K562 (cell line): ENCODE data around the gene RPS27. TPM values are rescaled to one million over a fixed set of nuclear protein-coding genes. Genes with fewer than 3 reads are reported as not detected.
A peak's percentile ranks its signal among the peaks of the same experiment; 100 is the strongest.

Source experiments
- ATAC-seq: fragments of 200-7000 bp; cut with Tn5 transposase; 3 replicates; pipeline ENCODE4 v1.9.1; 2020; ENCODE audit warnings: moderate library complexity
- BruUV-seq: library from RNA; stranded (reverse); fragments of 400-500 nt; replicated peaks from 2 replicates; lab custom pipeline; 2021; lab: Mats Ljungman, UMichigan
- CTCF ChIA-PET: fragments of 300-600 bp; formaldehyde crosslinking; extraction: SDS; loops from one replicate; lab custom pipeline; 2021; ENCODE audit warnings: low intra/inter-chr PET ratio; lab: Yijun Ruan, JAX
- POLR2A ChIA-PET: fragments of 300-600, 350-650 bp; sonication (Branson Sonifier 250); formaldehyde crosslinking; extraction: SDS; loops from one replicate; lab custom pipeline; 2021; ENCODE audit warnings: antibody characterized with exemption, inconsistent platforms; lab: Yijun Ruan, JAX
- DNase-seq, 4 experiments: peaks; one replicate each; pipeline versions ENCODE4 v3.0.0 to v3.0.0-alpha.2; 2011 to 2018; ENCODE audit warnings: low spot score in 3 of 4, mixed read lengths in 3 of 4; ENCODE audit errors: extremely low read depth in 1 of 4
- FAIRE-seq: peaks from 2 replicates; lab custom pipeline; 2011; peaks lifted over from hg19 to GRCh38; lab: Jason Lieb, UNC
- H2AFZ ChIP-seq: 2 replicates; pipeline ENCODE4 v1.6.0; 2011; ENCODE audit warnings: low read depth, low read length, control low read depth, inconsistent platforms
- H3K27ac ChIP-seq: fragments of 200-600 bp; 3 replicates; pipeline ENCODE4 v1.8.0; 2011; ENCODE audit warnings: low read depth, mild to moderate bottlenecking, control low read depth, inconsistent platforms, low read length, moderate library complexity, mixed read lengths; ENCODE audit errors: extremely low read depth
- H3K27me3 ChIP-seq, 2 experiments: fragments of 300-600 bp in 1 of 2; 2 replicates in 1 of 2; 3 replicates in 1 of 2; pipeline versions ENCODE4 v1.6.0 to v1.8.0; 2011; ENCODE audit warnings: inconsistent platforms in 2 of 2, low read length in 2 of 2, mild to moderate bottlenecking in 1 of 2, mixed read lengths in 1 of 2, moderate library complexity in 1 of 2; ENCODE audit not compliant: control insufficient read depth in 2 of 2, insufficient read depth in 2 of 2
- H3K36me3 ChIP-seq: fragments of 300-600 bp; 3 replicates; pipeline ENCODE4 v1.8.0; 2011; ENCODE audit warnings: mild to moderate bottlenecking, low read length, inconsistent platforms; ENCODE audit not compliant: control insufficient read depth, insufficient read depth
- H3K4me1 ChIP-seq, 2 experiments: fragments of 200-600 bp in 1 of 2; replicated peaks in 1 of 2; 2 replicates in 1 of 2; 3 replicates in 1 of 2; pipeline versions ENCODE4 v1.5.1 to v1.8.0; 2011; ENCODE audit warnings: inconsistent platforms in 2 of 2, low read length in 2 of 2, mild to moderate bottlenecking in 1 of 2, mixed read lengths in 1 of 2, moderate library complexity in 1 of 2; ENCODE audit not compliant: control insufficient read depth in 2 of 2, insufficient read depth in 2 of 2
- H3K4me2 ChIP-seq: 2 replicates; pipeline ENCODE4 v1.6.1; 2011; ENCODE audit warnings: low read length, control low read depth, inconsistent platforms, mixed read lengths; ENCODE audit not compliant: insufficient read depth
- H3K4me3 ChIP-seq: fragments of 200-600 bp; sonication (generic), shearing (Covaris generic); 2 replicates; pipeline ENCODE4 v1.5.1; 2016; ENCODE audit warnings: control low read depth, inconsistent platforms
- H3K79me2 ChIP-seq: fragments of 200-600 bp; 3 replicates; pipeline ENCODE4 v1.8.0; 2011; ENCODE audit warnings: low read length, inconsistent platforms; ENCODE audit not compliant: control insufficient read depth, insufficient read depth
- H3K9ac ChIP-seq, 2 experiments: 2 replicates each; pipeline versions ENCODE4 v1.6.0 to v1.6.1; 2011; ENCODE audit warnings: low read depth in 2 of 2, low read length in 2 of 2, control low read depth in 1 of 2, inconsistent platforms in 1 of 2, mild to moderate bottlenecking in 1 of 2, mixed read lengths in 1 of 2; ENCODE audit not compliant: insufficient read depth in 1 of 2
- H3K9me1 ChIP-seq: one replicate; pipeline ENCODE4 v1.6.0; 2011; ENCODE audit warnings: inconsistent platforms, mild to moderate bottlenecking, low read length, moderate library complexity; ENCODE audit not compliant: control insufficient read depth, insufficient read depth
- H3K9me3 ChIP-seq: replicated peaks from 2 replicates; pipeline ENCODE4 v1.5.1; 2011; ENCODE audit warnings: low read depth, low read length, inconsistent platforms; ENCODE audit not compliant: control insufficient read depth, insufficient read depth
- H4K20me1 ChIP-seq: replicated peaks from 2 replicates; pipeline ENCODE4 v1.6.1; 2011; ENCODE audit warnings: low read length, inconsistent platforms, mixed read lengths; ENCODE audit not compliant: control insufficient read depth, insufficient read depth
- ATF1 ChIP-seq, 2 experiments: fragments of 450-650 bp in 1 of 2; IDR thresholded peaks; 2 replicates each; pipeline ENCODE4 v1.6.1; 2016; ENCODE audit warnings: missing compliant biosample characterization in 1 of 2, missing genetic modification characterization in 1 of 2
- GABPB1 ChIP-seq: sonication (generic); formaldehyde crosslinking; IDR thresholded peaks from 2 replicates; pipeline ENCODE4 v1.8.0; 2022; ENCODE audit warnings: mild to moderate bottlenecking, missing genetic modification reagents
- PML ChIP-seq: IDR thresholded peaks from 2 replicates; pipeline ENCODE4 v1.6.1; 2012; ENCODE audit warnings: low read length, inconsistent platforms
- ZKSCAN3 ChIP-seq: fragments of 250-450 bp; sonication (Bioruptor Pico); IDR thresholded peaks from 2 replicates; pipeline ENCODE4 v1.4.0; 2020
- ZNF212 ChIP-seq: fragments of 450-650 bp; formaldehyde crosslinking; IDR thresholded peaks from 2 replicates; pipeline ENCODE4 v1.4.0; 2020; ENCODE audit warnings: mild to moderate bottlenecking
- ZNF778 ChIP-seq: fragments of 450-650 bp; formaldehyde crosslinking; IDR thresholded peaks from 2 replicates; pipeline ENCODE4 v1.4.0; 2020; ENCODE audit warnings: mild to moderate bottlenecking, moderate library complexity
- WGBS: fragments of 100-300 bp; shearing (Covaris generic); methylation state at CpG from one replicate; pipeline ENCODE4 v1.1.6; 2016; ENCODE audit warnings: low coverage, mixed read lengths; ENCODE audit not compliant: insufficient coverage; ENCODE audit errors: missing lambda C conversion rate; 5-methylcytosine and 5-hydroxymethylcytosine counted together
- in situ Hi-C: fragments of 300-500 bp; cut with MboI; formaldehyde crosslinking; loops from 4 replicates; pipeline ENCODE4 v1.15.0; 2018; ENCODE audit warnings: inconsistent platforms, mixed read lengths
- intact Hi-C: fragments of 100-400 bp; cut with micrococcal nuclease; formaldehyde crosslinking; loops from 2 replicates; pipeline ENCODE4 v1.14.2; 2022
- polyA plus RNA-seq, 8 experiments: library from polyadenylated mRNA; depleted of rRNA in 4 of 8; stranded (reverse) in 5 of 8; unstranded in 3 of 8; fragments of >200 nt; fragmentation: Nextera tagmentation in 2 of 8; fragmentation: Illumina TruSeq in 1 of 8; extraction: Ambion mirVana in 2 of 8; extraction: Trizol in 1 of 8; gene quantifications; 2 replicates each; pipeline versions ENCODE4 v1.2.1 to v1.2.3, GENCODE V29; 2011 to 2014; ENCODE audit warnings: inconsistent platforms in 1 of 8, missing spikeins in 1 of 8
- total RNA-seq, 7 experiments: library from RNA; depleted of rRNA in 6 of 7; stranded (reverse); fragments of >200 nt in 6 of 7; fragmentation: Illumina TruSeq in 2 of 7; extraction: Trizol in 2 of 7; gene quantifications; 2 replicates each; pipeline versions ENCODE4 v1.2.1 to v1.2.3, GENCODE V29; 2011 to 2021; ENCODE audit warnings: low replicate concordance in 1 of 7
- TF ChIP-seq, protein P1 (sequence below): fragments of 450-650 bp; IDR thresholded peaks from 2 replicates; pipeline ENCODE4 v1.7.1; 2018; ENCODE audit warnings: mild to moderate bottlenecking, low read depth; ENCODE audit not compliant: partially characterized antibody
- TF ChIP-seq, protein P2 (sequence below), 2 experiments: fragments of 450-650 bp in 1 of 2; sonication (generic) in 1 of 2; formaldehyde crosslinking in 1 of 2; IDR thresholded peaks in 1 of 2; conservative IDR thresholded peaks in 1 of 2; 2 replicates each; pipeline versions ENCODE4 v1.6.1 to v1.8.1; 2016 to 2023; ENCODE audit warnings: mild to moderate bottlenecking in 2 of 2, moderate library complexity in 2 of 2, inconsistent platforms in 1 of 2, missing genetic modification reagents in 1 of 2

Gene RPS27
- total and polyA plus RNA-seq, 9 of the 15 experiments (the other 6 are each of a cell fraction or from before 2014, with no cell fraction given) = 2,091 to 9,377 (median 6,706) TPM

DNA sequence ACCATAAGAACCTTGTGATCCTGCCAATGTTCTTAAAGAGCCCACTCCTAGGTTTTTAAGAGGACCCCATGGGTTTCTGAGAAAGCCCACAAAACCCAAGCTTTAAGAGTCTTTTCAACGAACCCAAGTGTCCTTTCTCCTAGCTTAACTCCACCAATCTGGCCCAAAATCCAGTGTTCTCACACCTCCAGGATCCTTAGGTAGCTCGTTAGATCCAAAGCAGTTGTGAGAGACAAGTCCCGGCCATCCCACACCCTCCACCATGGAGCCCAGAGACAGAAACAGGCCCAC is 45.8 kb upstream of the RPS27 start:
- CTCF ChIA-PET = no interaction called here
- in situ Hi-C loops = no loop called here
- WGBS = 4% methylated on average over 3 of the region's 3 CpGs
- no peaks in the 10 kb centered on the region for H3K27me3 ChIP-seq
- intact Hi-C loops = loop anchor here (5.0 kb wide), 1 partner anchor 43 kb away; the partner anchor contains the start of gene RAB13
- no peaks in the 10 kb centered on the region for H3K9me3 ChIP-seq
- H3K79me2 ChIP-seq = peaks cover 29% of the 10 kb centered on the region
- no TSS peak for BruUV-seq
- H3K9me1 ChIP-seq = no peaks in the 10 kb centered on the region
- ATAC-seq = no peak
- FAIRE-seq = no peak
- peak overlapping the region; percentile 88 to 99 for H3K9ac ChIP-seq
- H3K36me3 ChIP-seq = peaks cover 70% of the 10 kb centered on the region
- POLR2A ChIA-PET = interaction anchor here (0.6 to 5.5 kb wide), 13 partner anchors 10 to 273 kb away, joined by 3 to 39 read pairs (median 4); partner anchors contain the start of genes CREB3L4, CRTC2, GATAD2B and JTB
- H2AFZ ChIP-seq = peak overlapping the region; percentile 61; the same call in 1 of the 2 replicates
- H3K4me2 ChIP-seq = peak overlapping the region; percentile 98
- H3K27ac ChIP-seq = peak overlapping the region; percentile 85
- TF ChIP-seq GABPB1 (CRISPR knock-in tag) = 0 out of 2 replicates have a peak, but pooled peaks have one; percentile 28
- TF ChIP-seq ATF1 (CRISPR knock-in tag; IDR thresholded peaks at IDR 0.05) = no peak
- peak; percentile 69 for TF ChIP-seq ATF1 (tag; IDR thresholded peaks at IDR 0.05)
- 0 out of 2 replicates have a peak, but pooled peaks have one; percentile 2 for TF ChIP-seq PML
- TF ChIP-seq ZNF212 (CRISPR knock-in tag) = no peak
- no peak for TF ChIP-seq ZKSCAN3
- no peak for TF ChIP-seq ZNF778 (CRISPR knock-in tag)
- TF ChIP-seq, protein P1, sequence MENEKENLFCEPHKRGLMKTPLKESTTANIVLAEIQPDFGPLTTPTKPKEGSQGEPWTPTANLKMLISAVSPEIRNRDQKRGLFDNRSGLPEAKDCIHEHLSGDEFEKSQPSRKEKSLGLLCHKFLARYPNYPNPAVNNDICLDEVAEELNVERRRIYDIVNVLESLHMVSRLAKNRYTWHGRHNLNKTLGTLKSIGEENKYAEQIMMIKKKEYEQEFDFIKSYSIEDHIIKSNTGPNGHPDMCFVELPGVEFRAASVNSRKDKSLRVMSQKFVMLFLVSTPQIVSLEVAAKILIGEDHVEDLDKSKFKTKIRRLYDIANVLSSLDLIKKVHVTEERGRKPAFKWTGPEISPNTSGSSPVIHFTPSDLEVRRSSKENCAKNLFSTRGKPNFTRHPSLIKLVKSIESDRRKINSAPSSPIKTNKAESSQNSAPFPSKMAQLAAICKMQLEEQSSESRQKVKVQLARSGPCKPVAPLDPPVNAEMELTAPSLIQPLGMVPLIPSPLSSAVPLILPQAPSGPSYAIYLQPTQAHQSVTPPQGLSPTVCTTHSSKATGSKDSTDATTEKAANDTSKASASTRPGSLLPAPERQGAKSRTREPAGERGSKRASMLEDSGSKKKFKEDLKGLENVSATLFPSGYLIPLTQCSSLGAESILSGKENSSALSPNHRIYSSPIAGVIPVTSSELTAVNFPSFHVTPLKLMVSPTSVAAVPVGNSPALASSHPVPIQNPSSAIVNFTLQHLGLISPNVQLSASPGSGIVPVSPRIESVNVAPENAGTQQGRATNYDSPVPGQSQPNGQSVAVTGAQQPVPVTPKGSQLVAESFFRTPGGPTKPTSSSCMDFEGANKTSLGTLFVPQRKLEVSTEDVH = peak; percentile 14
- TF ChIP-seq, protein P2, sequence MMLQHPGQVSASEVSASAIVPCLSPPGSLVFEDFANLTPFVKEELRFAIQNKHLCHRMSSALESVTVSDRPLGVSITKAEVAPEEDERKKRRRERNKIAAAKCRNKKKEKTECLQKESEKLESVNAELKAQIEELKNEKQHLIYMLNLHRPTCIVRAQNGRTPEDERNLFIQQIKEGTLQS (IDR thresholded peaks at IDR 0.05) = no peak
- TF ChIP-seq, protein P2 (CRISPR knock-in tag; conservative IDR thresholded peaks at IDR 0.05) = 0 out of 2 replicates have a peak, but pooled peaks have one; percentile 42
- TF ChIP-seq, all 486 proteins: peak for 5
- DNase-seq = no peak
- peak overlapping the region; percentile 99 for H3K4me3 ChIP-seq
- peaks cover 12 to 32% of the 10 kb centered on the region in 2 experiments; a peak in 4 of 5 replicates for H3K4me1 ChIP-seq
- H4K20me1 ChIP-seq = no peaks in the 10 kb centered on the region
